Suprapubic skin (tissue), 4 donors: ENCODE data around the gene MAP2K4.

Experiments used
- CTCF ChIP-seq, 2 donors: fragments of 200-600 bp in 1 of 2; fragments of 450-650 bp in 1 of 2; sonication (generic) in 1 of 2; IDR thresholded peaks; one replicate each; pipeline ENCODE4 v1.5.1; 2016 to 2019; ENCODE audit warnings: antibody characterized with exemption in 2 of 2, mild to moderate bottlenecking in 1 of 2, moderate library complexity in 1 of 2
- POLR2A ChIP-seq, 2 donors: fragments of 450-650 bp; IDR thresholded peaks; one replicate each; pipeline ENCODE4 v1.6.1; 2017; ENCODE audit warnings: antibody characterized with exemption in 2 of 2, mild to moderate bottlenecking in 2 of 2, moderate library complexity in 2 of 2
- POLR2AphosphoS5 ChIP-seq, 3 donors: sonication (generic); formaldehyde crosslinking; IDR thresholded peaks; one replicate each; pipeline ENCODE4 v1.6.1; 2017; ENCODE audit warnings: antibody characterized with exemption in 3 of 3

GRCh38 chr17:12134101-12134500 is 113.4 kb downstream of the MAP2K4 start:
- TF ChIP-seq CTCF (IDR thresholded peaks at IDR 0.05) (no peak), POLR2AphosphoS5 (IDR thresholded peaks at IDR 0.05) (no peak), POLR2A (IDR thresholded peaks at IDR 0.05) (no peak)
